HG03196 (cell line): Measurements from ENCODE around the gene WDR74.

Source experiments
- ATAC-seq: cut with Tn5 transposase; IDR thresholded peaks from one replicate; pipeline ENCODE4 v1.9.1; 2021; ENCODE audit not compliant: unreplicated experiment

The WDR74 gene

GRCh38 chr11:62799486-62799885 is 39.9 kb downstream of the WDR74 start:
- ATAC-seq, result no peak

GRCh38 chr11:62796281-62796680 is 43.1 kb downstream of the WDR74 start:
- ATAC-seq, result no peak

- ATAC-seq, result no peak
Observed at GRCh38 chr11:62794201-62794775, 45.1 kb downstream of the WDR74 start.

- ATAC-seq, result no peak
Observed at GRCh38 chr11:62792202-62792575, 47.2 kb downstream of the WDR74 start.

GRCh38 chr11:62791501-62792201 is 47.7 kb downstream of the WDR74 start, which contains the start of gene TMEM223:
Gene TMEM223 (minus strand): TSS chr11:62792006. CDS start chr11:62791994, 12 bp downstream.
- peak; percentile 51 for ATAC-seq

GRCh38 chr11:62789576-62789975 is 49.8 kb downstream of the WDR74 start:
- ATAC-seq, result no peak

GRCh38 chr11:62788991-62789390 is 50.4 kb downstream of the WDR74 start:
- ATAC-seq, result no peak

GRCh38 chr11:62787005-62787759 is 52.2 kb downstream of the WDR74 start, which contains the start of gene TMEM179B:
Gene TMEM179B (plus strand): TSS chr11:62787402. CDS start chr11:62787432, 30 bp downstream.
- ATAC-seq, result peak; percentile 66

- ATAC-seq, result peak; percentile 55
Observed at GRCh38 chr11:62786318-62787004, 52.9 kb downstream of the WDR74 start.
